IPS-11a (cell line): ENCODE measurements around the gene MBL2.

Experiments used
- H3K4me3 ChIP-seq: one replicate; pipeline ENCODE4 v1.5.1; 2013; ENCODE audit warnings: low read depth, low read length, control low read depth

The MBL2 gene

GRCh38 chr10:52772623-52773022, at the start of gene MBL2:
MBL2 (minus strand) TSS chr10:52772784; CDS start chr10:52771635, 1,149 bp downstream.
- H3K4me3 ChIP-seq: no peak within 1 kb of the TSS

- H3K4me3 ChIP-seq: no peak overlapping the region
These were observed 47.7 kb upstream of the MBL2 start for GRCh38 chr10:52820309-52820708.

GRCh38 chr10:52818019-52818418, 45.4 kb upstream of the MBL2 start:
- H3K4me3 ChIP-seq: no peak overlapping the region

GRCh38 chr10:52814506-52814905, 41.9 kb upstream of the MBL2 start:
- H3K4me3 ChIP-seq: no peak overlapping the region

GRCh38 chr10:52811776-52812175, 39.2 kb upstream of the MBL2 start:
- H3K4me3 ChIP-seq: no peak overlapping the region

- H3K4me3 ChIP-seq: no peak overlapping the region
These were observed 38.2 kb upstream of the MBL2 start for GRCh38 chr10:52810761-52811160.

- no peak overlapping the region for H3K4me3 ChIP-seq
These were observed 35.2 kb upstream of the MBL2 start for GRCh38 chr10:52807803-52808202.

- H3K4me3 ChIP-seq: no peak overlapping the region
These were observed 33.1 kb upstream of the MBL2 start for GRCh38 chr10:52805414-52806285.

GRCh38 chr10:52801947-52802346, 29.4 kb upstream of the MBL2 start:
- H3K4me3 ChIP-seq: no peak overlapping the region

- no peak overlapping the region for H3K4me3 ChIP-seq
These were observed 13.5 kb upstream of the MBL2 start for GRCh38 chr10:52786098-52786497.

GRCh38 chr10:52785418-52785817, 12.8 kb upstream of the MBL2 start:
- no peak overlapping the region for H3K4me3 ChIP-seq

GRCh38 chr10:52783726-52784125, 11.1 kb upstream of the MBL2 start:
- no peak overlapping the region for H3K4me3 ChIP-seq

GRCh38 chr10:52782554-52782953, 10.0 kb upstream of the MBL2 start:
- no peak overlapping the region for H3K4me3 ChIP-seq

- H3K4me3 ChIP-seq: no peak overlapping the region
These were observed 8.0 kb upstream of the MBL2 start for GRCh38 chr10:52780391-52781155.

GRCh38 chr10:52779541-52780390, 7.2 kb upstream of the MBL2 start:
- H3K4me3 ChIP-seq: no peak overlapping the region

GRCh38 chr10:52778511-52779392, 6.2 kb upstream of the MBL2 start:
- H3K4me3 ChIP-seq: no peak overlapping the region

GRCh38 chr10:52777414-52777813, 4.8 kb upstream of the MBL2 start:
- no peak overlapping the region for H3K4me3 ChIP-seq

GRCh38 chr10:52776471-52776903, 3.9 kb upstream of the MBL2 start:
- no peak overlapping the region for H3K4me3 ChIP-seq

GRCh38 chr10:52775132-52775647, 2.6 kb upstream of the MBL2 start:
- no peak overlapping the region for H3K4me3 ChIP-seq

GRCh38 chr10:52774600-52775106, 2.1 kb upstream of the MBL2 start:
- H3K4me3 ChIP-seq: no peak overlapping the region
